PFSK-1 (cell line): Measurements from ENCODE around the gene HHAT.

Source experiments
- FOXP2 ChIP-seq: optimal IDR thresholded peaks from 2 replicates; pipeline ENCODE3; 2011; ENCODE audit warnings: borderline replicate concordance, control low read depth, inconsistent platforms; ENCODE audit not compliant: insufficient read depth; ENCODE audit errors: extremely low read length, extremely low read depth
- POLR2AphosphoS5 ChIP-seq: IDR thresholded peaks from 2 replicates; pipeline ENCODE4 v1.6.1; 2012; ENCODE audit warnings: low read depth, mild to moderate bottlenecking, control low read depth, low read length, moderate library complexity
- SIN3A ChIP-seq: IDR thresholded peaks from 2 replicates; pipeline ENCODE4 v1.6.1; 2012; ENCODE audit warnings: mild to moderate bottlenecking, low read length, moderate library complexity, borderline replicate concordance; ENCODE audit not compliant: insufficient read depth
- TAF1 ChIP-seq: IDR thresholded peaks from 2 replicates; pipeline ENCODE4 v1.6.1; 2012; ENCODE audit warnings: low read length, control low read depth, borderline replicate concordance; ENCODE audit not compliant: insufficient read depth
- TF ChIP-seq, protein P1 (sequence below), 2 experiments: IDR thresholded peaks; 2 replicates each; pipeline versions ENCODE4 v1.6.1 to v1.8.0; 2011 to 2012; ENCODE audit warnings: low read depth in 2 of 2, low read length in 2 of 2, control low read depth in 1 of 2, inconsistent platforms in 1 of 2, mild to moderate bottlenecking in 1 of 2, moderate library complexity in 1 of 2; ENCODE audit not compliant: insufficient read depth in 1 of 2

HHAT gene

DNA sequence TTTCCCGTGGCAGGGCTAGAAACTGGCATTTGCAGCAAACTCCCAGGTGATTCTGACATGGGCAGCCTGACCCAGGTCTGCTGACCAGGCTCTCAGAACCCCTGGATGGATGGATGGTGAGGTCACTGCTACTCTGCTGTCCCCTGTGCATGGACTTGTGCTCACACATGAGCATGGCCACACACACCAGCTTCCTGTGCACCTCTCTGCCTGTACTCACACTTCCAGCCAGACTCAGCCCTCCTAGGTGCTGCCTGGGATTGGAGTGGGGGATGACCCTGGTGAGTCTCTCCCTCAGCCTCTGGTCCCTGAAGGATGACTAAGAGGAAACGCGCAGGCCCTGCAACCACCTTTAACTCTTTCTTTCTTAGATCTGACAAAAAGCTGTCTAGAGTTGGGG is 361.1 kb downstream of the HHAT start:
- no peak for TF ChIP-seq POLR2AphosphoS5
- no peak for TF ChIP-seq TAF1
- TF ChIP-seq, protein P1, sequence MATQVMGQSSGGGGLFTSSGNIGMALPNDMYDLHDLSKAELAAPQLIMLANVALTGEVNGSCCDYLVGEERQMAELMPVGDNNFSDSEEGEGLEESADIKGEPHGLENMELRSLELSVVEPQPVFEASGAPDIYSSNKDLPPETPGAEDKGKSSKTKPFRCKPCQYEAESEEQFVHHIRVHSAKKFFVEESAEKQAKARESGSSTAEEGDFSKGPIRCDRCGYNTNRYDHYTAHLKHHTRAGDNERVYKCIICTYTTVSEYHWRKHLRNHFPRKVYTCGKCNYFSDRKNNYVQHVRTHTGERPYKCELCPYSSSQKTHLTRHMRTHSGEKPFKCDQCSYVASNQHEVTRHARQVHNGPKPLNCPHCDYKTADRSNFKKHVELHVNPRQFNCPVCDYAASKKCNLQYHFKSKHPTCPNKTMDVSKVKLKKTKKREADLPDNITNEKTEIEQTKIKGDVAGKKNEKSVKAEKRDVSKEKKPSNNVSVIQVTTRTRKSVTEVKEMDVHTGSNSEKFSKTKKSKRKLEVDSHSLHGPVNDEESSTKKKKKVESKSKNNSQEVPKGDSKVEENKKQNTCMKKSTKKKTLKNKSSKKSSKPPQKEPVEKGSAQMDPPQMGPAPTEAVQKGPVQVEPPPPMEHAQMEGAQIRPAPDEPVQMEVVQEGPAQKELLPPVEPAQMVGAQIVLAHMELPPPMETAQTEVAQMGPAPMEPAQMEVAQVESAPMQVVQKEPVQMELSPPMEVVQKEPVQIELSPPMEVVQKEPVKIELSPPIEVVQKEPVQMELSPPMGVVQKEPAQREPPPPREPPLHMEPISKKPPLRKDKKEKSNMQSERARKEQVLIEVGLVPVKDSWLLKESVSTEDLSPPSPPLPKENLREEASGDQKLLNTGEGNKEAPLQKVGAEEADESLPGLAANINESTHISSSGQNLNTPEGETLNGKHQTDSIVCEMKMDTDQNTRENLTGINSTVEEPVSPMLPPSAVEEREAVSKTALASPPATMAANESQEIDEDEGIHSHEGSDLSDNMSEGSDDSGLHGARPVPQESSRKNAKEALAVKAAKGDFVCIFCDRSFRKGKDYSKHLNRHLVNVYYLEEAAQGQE (IDR thresholded peaks at IDR 0.05; ENCODE audit: insufficient read depth in 1 of 2, low read depth in 2 of 2, low read length in 2 of 2), result no peak
- no peak for TF ChIP-seq FOXP2
- TF ChIP-seq SIN3A, result no peak

DNA sequence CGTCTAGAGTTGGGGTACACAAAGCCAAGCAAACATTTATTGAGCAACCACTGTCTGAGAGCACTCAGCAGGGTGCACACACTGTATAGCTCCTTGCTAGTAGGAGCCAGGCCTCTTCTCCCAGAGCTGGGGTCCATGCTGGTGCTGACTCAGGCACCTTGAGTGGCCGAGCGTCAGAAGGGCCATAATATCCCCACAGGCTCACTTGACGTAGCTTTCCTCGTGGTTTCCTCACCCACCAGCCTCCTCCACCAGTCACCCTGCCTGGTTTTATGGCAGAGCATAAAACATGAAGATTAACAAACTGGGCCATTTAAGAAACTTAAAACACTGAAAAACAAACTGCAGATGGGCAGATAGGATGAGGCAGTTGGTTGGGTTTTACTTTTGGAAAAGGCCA is 361.5 kb downstream of the HHAT start:
- TF ChIP-seq TAF1 (no peak), POLR2AphosphoS5 (no peak), SIN3A (no peak), FOXP2 (no peak)
- TF ChIP-seq, protein P1 (IDR thresholded peaks at IDR 0.05; ENCODE audit: insufficient read depth in 1 of 2, low read depth in 2 of 2, low read length in 2 of 2), result no peak

DNA sequence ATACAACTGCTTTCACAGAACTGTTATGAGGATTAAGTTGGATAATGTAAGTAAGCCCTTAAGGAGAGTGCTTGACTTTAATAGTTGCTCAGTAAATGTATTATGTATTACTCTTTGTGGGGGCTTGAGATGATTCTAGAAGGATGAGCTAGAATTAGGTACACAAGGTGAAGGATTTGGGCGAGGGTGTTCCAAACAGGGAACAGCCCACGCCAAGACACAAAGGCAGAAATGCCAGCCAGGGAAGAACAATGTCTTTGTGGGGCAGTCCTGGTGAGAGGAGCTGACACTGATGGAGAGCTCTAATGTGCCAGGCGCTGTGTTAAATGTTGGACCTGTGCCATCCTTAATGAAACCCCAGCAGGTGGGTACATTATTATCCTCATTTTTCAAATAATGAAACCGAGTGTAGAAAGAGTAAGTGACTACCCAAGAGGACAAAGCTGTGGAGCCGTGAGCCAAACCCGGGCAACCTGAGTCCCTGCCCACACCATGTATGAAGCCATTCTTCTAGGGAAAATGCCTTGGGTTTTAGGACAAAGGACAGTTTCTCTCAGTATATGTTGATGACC is 362.4 kb downstream of the HHAT start:
- TF ChIP-seq FOXP2 (no peak), SIN3A (no peak), POLR2AphosphoS5 (no peak), TAF1 (no peak)
- TF ChIP-seq, protein P1 (IDR thresholded peaks at IDR 0.05; ENCODE audit: insufficient read depth in 1 of 2, low read depth in 2 of 2, low read length in 2 of 2), result no peak

DNA sequence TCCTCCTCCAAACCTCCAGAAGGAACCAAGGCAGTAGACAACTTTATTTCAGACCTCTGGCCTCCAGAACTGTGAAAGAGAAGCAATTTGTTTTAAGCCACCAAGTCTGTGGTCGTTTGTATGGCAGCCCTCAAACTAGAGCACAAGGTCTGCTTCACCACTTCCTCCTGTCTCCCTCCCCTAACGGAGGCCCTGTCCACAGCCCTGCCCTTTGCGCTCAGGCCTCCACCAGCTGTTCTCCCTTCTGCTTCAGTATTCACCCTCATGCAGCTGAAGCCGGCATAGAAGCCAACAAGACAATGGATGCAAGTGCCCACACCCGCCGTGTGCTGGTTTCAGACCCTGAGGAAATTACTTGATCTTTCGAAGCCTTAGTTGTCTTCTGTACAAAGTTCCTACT is 364.1 kb downstream of the HHAT start:
- TF ChIP-seq, protein P1 (IDR thresholded peaks at IDR 0.05; ENCODE audit: insufficient read depth in 1 of 2, low read depth in 2 of 2, low read length in 2 of 2), result no peak

DNA sequence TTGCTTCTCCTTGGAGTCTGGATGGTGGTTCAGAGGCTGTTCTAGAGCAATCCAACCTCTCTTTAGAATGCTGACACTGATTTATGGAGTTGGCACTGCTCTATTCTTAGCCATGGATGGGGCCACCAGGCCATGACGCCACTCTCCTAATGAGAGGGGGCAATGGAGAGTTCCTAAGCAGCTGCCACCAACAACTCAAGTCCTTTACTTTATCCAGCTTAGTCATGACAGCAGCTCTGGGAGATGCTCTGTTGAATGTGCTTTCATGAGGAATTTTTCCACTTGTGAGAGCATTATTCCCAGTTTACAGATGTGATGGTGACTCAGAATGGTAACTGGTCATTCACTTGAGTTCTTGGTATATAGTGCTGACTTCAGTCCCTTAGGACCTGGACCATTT is 366.3 kb downstream of the HHAT start:
- no peak for TF ChIP-seq FOXP2
- no peak for TF ChIP-seq TAF1
- no peak for TF ChIP-seq SIN3A
- TF ChIP-seq POLR2AphosphoS5, result no peak
- TF ChIP-seq, protein P1 (IDR thresholded peaks at IDR 0.05; ENCODE audit: insufficient read depth in 1 of 2, low read depth in 2 of 2, low read length in 2 of 2), result no peak
